HG02852 (cell line): Measurements from ENCODE around the gene FUT3.

Experiments used
- ATAC-seq: cut with Tn5 transposase; IDR thresholded peaks from one replicate; pipeline ENCODE4 v1.9.1; 2021; ENCODE audit warnings: mild to moderate bottlenecking, moderate library complexity; ENCODE audit not compliant: unreplicated experiment

Gene FUT3

GRCh38 chr19:5826531-5827341, 24.5 kb downstream of the FUT3 start:
- ATAC-seq: no peak

DNA sequence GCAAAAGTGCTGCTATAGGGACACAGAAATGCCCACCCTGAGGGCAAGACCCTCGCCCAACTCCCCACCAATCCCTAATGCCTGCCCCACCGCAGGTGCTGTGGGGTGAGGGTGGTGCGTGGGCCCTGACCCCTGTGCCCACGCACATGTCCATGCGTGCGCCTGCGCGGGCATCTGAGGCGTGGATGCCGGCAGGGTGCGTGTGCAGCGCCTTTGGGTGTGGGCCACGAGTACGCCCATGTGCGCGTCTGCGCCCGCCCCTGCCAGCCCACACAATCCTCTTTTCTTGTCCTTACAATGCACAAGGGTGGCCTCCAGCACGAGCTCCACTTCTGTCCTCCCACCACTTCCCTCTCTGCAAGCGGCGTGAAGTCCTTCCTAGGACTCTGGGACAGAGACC, 26.1 kb downstream of the FUT3 start:
- no peak for ATAC-seq

- no peak for ATAC-seq
Observed at GRCh38 chr19:5824751-5825150, 26.5 kb downstream of the FUT3 start.

- ATAC-seq: no peak
Observed at GRCh38 chr19:5823579-5824281, 27.5 kb downstream of the FUT3 start.

DNA sequence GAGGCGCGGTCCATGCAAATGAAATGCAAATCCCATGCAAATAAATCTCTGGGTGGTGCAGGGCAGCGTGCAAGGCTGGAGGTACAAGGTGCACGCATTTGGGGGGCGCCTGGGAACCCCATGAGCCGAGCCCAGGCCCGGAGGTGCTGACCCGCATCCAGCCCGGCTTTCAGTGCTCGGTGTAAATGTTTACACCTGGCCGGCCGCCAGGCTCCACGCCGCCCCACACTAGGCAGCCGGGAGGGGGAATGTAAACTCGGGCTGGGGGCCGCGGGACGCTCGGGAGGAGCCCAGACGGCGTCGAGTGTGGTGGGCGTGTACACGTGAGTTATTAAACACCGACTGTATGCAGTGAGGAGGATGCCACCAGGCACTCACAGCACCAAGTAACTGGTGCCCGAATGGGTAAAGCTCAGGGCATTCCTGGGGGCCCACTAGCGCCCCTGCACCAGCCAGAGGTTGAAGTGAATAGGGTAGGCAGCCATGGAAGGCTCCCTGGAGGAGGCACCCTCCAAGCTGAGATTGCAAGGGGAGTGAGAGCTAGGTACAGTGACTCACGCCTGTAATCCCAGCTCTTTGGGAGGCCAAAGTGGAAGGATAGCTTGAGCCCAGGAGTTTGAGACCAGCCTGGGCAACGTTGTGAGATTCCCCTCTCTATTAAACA, 28.9 kb downstream of the FUT3 start:
- no peak for ATAC-seq

DNA sequence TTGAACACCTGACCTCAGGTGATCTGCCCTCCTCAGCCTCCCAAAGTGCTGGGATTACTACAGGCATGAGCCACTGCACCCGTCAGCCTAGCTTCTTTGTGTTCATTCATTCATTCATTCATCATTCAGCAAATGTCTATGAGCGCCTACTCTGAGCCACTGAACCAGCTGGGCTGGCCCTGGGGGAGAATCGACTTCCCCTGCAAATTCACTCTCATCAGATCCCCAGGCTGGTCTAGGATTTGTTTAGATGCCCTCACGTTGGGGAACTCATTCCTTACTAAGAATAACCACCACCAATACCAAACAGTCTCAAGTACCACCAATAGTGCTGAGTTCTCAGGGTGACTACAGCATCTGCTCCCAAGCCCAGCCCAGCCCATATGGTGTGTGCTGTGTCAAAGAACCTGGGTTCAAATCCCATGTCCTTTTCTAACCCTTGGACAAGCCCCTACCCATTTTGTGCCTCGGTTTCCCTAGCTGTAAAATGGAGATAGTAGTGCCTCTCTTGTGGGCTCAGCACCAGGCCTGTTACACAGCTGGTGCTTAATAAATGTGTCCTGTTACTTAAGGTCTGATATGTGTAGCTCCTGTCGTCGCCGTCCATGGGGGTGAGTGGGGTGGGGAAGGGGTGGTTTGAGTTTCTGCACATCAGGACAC, 29.6 kb downstream of the FUT3 start:
- ATAC-seq: no peak

DNA sequence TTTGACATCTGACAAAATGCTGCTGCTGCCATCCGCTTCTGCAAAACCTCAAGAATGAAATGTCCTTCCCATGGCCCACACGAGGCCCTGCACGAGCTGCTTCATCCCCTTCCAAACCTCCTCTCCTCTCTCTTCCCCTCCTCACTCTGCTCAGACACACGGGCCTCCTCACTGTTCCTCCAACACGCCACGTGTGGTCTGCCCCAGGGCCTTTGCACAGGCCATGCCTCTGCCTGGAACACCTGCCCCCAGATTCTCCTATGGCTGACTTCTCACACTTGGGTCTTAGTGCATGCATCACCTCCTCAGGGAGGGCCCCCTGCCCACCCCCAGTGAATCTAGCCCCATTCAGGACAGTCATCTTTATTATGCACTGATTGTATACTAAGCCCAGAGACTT, 30.5 kb downstream of the FUT3 start:
- ATAC-seq: no peak

GRCh38 chr19:5818594-5818993, 32.7 kb downstream of the FUT3 start:
- no peak for ATAC-seq

DNA sequence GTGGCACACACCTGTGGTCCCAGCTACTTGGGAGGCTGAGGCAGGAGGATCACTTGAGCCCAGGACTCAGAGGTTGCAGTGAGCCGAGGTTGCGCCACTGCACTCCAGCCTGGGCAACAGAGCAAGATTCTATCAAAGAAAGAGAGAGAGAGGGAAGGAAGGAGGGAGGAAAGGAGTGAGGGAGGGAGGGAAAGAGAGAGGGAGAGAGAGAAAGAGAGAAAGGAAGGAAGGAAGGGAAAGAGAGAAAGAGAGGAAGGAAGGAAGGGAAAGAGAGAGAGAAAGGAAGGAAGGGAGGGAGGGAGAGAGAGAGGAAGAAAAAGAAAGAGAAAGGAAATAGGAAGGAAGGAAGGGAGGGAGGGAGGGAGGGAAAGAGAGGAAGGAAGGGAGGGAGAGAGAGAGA, 34.0 kb downstream of the FUT3 start:
- no peak for ATAC-seq

GRCh38 chr19:5814852-5815246, 36.4 kb downstream of the FUT3 start:
- ATAC-seq: no peak

DNA sequence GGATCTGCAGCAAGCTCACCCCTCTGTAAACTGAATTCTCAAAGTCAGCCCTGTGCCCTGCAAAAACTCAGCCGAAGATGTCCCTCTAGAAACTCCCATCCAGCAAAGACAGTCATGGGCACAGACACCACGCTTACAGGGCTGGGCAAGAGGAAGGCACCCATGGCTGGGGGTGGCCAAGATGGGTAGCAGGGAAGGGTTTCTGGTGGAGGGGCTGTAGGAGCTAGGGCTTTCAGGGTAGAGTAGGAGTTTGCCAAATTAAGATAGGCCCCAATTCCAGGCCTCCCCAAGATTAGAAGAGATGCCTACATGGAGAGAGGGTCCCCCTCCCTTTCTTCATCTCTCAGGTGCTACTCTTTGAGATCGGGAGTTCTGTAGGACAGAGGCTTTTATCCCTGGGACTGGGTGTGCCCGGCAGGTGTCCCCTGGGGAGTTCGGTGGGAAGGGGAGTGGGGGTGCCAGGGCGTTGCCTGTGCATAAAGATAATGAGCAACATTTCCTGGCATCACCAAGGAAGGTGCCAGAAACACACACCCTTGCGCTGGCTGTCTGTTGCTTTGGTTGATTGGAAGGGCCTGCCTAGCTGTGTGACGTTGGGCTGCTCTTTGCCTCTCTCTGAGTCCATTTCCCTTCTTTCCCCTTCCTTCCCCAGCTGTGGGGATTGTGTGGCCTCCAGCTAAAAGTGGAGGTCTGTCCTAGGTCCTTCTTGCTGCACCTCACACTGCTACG, 37.0 kb downstream of the FUT3 start:
- ATAC-seq: no peak

GRCh38 chr19:5811117-5811516, 40.1 kb downstream of the FUT3 start:
- ATAC-seq: no peak

GRCh38 chr19:5809469-5809868, 41.8 kb downstream of the FUT3 start:
- no peak for ATAC-seq

GRCh38 chr19:5809053-5809452, 42.2 kb downstream of the FUT3 start:
- ATAC-seq: no peak

DNA sequence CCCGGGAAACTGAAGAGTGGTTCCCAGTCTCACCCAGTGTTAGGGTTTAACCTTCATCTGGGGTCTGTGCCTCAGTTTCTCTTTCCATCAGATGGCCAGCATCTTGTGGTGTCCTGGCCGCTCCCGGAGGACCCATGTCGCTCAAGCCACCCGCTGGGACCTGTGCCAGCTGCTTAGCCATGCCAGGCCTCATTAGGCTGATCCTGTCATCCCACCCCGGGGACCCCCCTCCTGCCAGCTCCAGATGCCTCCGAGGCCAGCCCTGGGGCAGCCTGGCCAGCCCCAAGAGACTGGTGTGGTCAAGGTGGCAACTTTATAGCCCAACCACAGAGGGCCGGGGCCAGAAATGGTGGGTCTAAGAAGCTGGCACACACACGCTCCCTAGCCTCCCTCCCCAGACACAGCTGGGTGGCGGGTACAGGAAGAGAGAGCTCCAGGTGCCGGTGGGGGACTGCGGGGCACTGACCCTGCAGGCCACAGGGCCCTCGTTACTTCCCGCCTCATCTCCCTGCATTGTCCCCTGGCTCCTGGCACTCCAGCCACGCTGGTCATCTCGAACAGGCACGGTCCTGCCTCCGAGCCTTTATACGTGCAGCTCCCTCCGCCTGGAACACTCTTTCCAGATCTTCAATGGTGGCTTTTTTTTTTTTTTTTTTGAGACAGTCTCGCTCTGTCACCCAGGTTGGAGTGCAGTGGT, 43.0 kb downstream of the FUT3 start:
- ATAC-seq: no peak

DNA sequence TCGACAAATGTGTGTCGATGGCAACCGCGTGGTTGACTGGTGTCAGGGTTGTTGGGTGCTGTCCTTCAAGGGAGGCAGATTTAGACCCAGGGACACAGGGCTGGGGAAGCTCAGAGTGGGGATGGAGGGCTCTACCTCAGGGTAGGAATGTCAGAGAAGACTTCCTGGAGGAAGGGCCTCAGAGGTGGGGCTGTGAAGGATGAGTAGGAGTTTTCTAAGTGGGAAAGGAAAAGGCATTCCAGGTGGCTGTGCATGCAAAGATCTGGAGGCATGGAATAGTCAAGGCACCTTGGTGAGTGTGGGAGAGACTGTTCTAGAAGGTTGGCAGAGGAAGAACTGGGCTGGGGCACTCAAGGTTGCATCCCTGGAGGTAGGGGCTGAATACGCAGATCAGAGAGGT, 44.3 kb downstream of the FUT3 start:
- ATAC-seq: no peak

DNA sequence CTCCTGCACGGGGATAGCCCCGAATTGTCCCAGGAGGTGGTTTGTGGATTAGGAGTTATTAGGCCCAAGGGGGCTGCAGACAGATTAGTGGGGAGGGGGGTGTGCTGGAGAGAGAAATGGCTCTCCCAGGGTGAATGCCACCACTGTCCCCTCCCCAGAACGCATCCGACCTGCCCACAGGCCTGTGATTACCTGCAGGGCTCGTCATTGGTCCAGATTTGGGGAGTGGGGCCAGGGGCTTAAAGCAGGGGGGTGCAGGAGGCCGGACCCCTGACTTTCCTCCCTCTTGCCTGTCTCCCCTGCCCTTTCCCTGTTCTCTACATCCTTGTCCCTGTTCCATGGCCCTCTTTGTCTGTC, 45.1 kb downstream of the FUT3 start:
- ATAC-seq: no peak

- ATAC-seq: no peak
Observed at GRCh38 chr19:5805462-5806132, 45.7 kb downstream of the FUT3 start.

DNA sequence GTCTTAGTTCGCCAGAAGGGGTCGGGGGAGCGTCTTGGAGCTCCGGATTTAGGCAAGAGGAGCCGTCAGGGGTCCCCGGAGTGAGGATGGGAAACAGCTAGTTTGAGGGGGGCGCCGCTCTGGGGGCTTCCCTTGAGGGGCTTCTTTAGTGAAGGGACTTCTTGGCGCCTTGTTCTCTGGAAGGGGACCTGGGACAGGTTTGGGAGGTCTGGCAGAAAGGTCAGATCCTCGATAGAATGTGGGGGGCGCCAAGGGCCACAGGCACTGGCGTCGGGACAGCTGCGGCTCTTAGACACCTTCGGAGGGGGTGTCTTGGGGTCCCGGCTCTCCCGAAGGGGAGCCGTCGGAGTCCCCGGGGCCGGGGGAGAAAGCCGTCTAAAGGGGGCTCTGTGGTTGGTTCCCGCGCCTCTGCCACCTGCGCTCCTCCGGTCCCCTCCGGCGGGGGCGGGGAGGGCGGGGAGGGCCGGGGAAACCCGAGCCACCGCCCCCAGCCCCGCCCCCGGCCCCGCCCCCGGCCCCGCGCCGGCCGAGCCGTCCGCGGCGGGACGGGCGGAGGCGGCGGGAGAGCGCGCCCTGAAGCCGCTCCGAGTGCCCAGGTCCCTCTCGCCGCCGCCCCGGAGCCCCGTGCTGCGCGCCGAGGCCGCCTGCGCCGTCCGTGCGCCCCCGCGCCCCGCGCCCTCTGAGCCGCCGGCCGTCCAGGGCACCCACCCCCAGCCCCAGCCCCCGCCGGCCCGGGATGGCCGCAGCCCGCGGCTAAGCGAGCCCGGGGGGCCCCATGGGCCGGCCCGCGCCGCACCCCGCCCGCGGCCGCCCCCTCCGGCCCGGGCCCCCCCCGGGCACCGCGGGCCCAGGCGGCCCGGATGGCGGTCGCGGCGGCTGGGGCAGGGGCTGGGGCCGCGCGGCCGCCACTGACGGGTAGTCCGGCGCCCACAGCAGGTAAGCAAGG, 46.5 kb downstream of the FUT3 start, which contains the start of gene NRTN:
Gene NRTN (plus strand): TSS at position 552 of the 946 bp plus-strand sequence. CDS start 19,099 bp downstream, outside the sequence.
- no peak for ATAC-seq
